ENCODE measurements around the gene ADH1B.

The ADH1B gene

GRCh38 chr4:99361899-99362275 is 40.7 kb upstream of the ADH1B start:
- peaks cover 4% of the 10 kb centered on the region for H3K9me3 ChIP-seq (ENCODE audit: insufficient read depth, low read depth, low read length)
- H3K18ac ChIP-seq (ENCODE audit: low read length): no peak overlapping the region
- H3K4ac ChIP-seq (ENCODE audit: low read depth, low read length): no peak overlapping the region
- no peak overlapping the region for H3K23ac ChIP-seq (ENCODE audit: low read length)
- no peak overlapping the region for H2BK5ac ChIP-seq (ENCODE audit: low read depth, low read length, poor library complexity)
- H3K27ac ChIP-seq (ENCODE audit: low read depth, low read length): no peak overlapping the region
- H3K79me1 ChIP-seq (ENCODE audit: low read length): no peaks in the 10 kb centered on the region
- H3K4me3 ChIP-seq (ENCODE audit: low read depth, low read length): no peak overlapping the region
- H3K36me3 ChIP-seq (ENCODE audit: control insufficient read depth in 1 of 2, insufficient read depth in 2 of 2, low read length in 2 of 2): no peaks in the 10 kb centered on the region
- H3K14ac ChIP-seq (ENCODE audit: low read length): no peak overlapping the region
- H4K12ac ChIP-seq (ENCODE audit: low read depth, low read length): no peak overlapping the region
- H3K27me3 ChIP-seq (ENCODE audit: insufficient read depth, low read length): no peaks in the 10 kb centered on the region
- no peak overlapping the region for H2BK12ac ChIP-seq (ENCODE audit: low read length)
- no peak overlapping the region for H3K4me2 ChIP-seq (ENCODE audit: low read length)
- H4K91ac ChIP-seq (ENCODE audit: low read depth, low read length): no peak overlapping the region
- H3K4me1 ChIP-seq (ENCODE audit: control insufficient read depth in 1 of 2, insufficient read depth in 2 of 2, low read length in 2 of 2): no peaks in the 10 kb centered on the region
- H3K9ac ChIP-seq (ENCODE audit: low read length): no peak overlapping the region
- H3K79me2 ChIP-seq (ENCODE audit: control insufficient read depth, insufficient read depth, low read length, poor library complexity): no peaks in the 10 kb centered on the region
- H4K8ac ChIP-seq (ENCODE audit: low read depth, low read length): no peak overlapping the region
- no peak for DNase-seq
- no peak overlapping the region for H2AK5ac ChIP-seq (ENCODE audit: low read length)
- H2BK120ac ChIP-seq (ENCODE audit: insufficient read depth, low read length, poor library complexity): no peak overlapping the region
- H2AFZ ChIP-seq (ENCODE audit: insufficient read depth, low read length, poor library complexity): no peak overlapping the region

- Histone ChIP-seq H3K27ac (ENCODE audit: low read depth, low read length) (no peak overlapping the region), H4K12ac (ENCODE audit: low read depth, low read length) (no peak overlapping the region), H3K79me1 (ENCODE audit: low read length) (no peaks in the 10 kb centered on the region), H2AFZ (ENCODE audit: insufficient read depth, low read length, poor library complexity) (no peak overlapping the region), H4K8ac (ENCODE audit: low read depth, low read length) (no peak overlapping the region), H2BK120ac (ENCODE audit: insufficient read depth, low read length, poor library complexity) (no peak overlapping the region), H3K79me2 (ENCODE audit: control insufficient read depth, insufficient read depth, low read length, poor library complexity) (no peaks in the 10 kb centered on the region), H3K9me3 (ENCODE audit: insufficient read depth, low read depth, low read length) (peaks cover 4% of the 10 kb centered on the region), H3K4ac (ENCODE audit: low read depth, low read length) (no peak overlapping the region), H2AK5ac (ENCODE audit: low read length) (no peak overlapping the region), H4K91ac (ENCODE audit: low read depth, low read length) (no peak overlapping the region), H2BK5ac (ENCODE audit: low read depth, low read length, poor library complexity) (no peak overlapping the region), H3K27me3 (ENCODE audit: insufficient read depth, low read length) (no peaks in the 10 kb centered on the region), H2BK12ac (ENCODE audit: low read length) (no peak overlapping the region), H3K4me1 (ENCODE audit: control insufficient read depth in 1 of 2, insufficient read depth in 2 of 2, low read length in 2 of 2) (no peaks in the 10 kb centered on the region), H3K4me3 (ENCODE audit: low read depth, low read length) (no peak overlapping the region), H3K4me2 (ENCODE audit: low read length) (no peak overlapping the region), H3K23ac (ENCODE audit: low read length) (no peak overlapping the region), H3K9ac (ENCODE audit: low read length) (no peak overlapping the region), H3K36me3 (ENCODE audit: control insufficient read depth in 1 of 2, insufficient read depth in 2 of 2, low read length in 2 of 2) (no peaks in the 10 kb centered on the region), H3K18ac (ENCODE audit: low read length) (no peak overlapping the region), H3K14ac (ENCODE audit: low read length) (no peak overlapping the region)
- DNase-seq: no peak
These were observed 40.2 kb upstream of the ADH1B start for GRCh38 chr4:99361268-99361898.

- H3K79me1 ChIP-seq (ENCODE audit: low read length): no peaks in the 10 kb centered on the region
- DNase-seq: no peak
- H4K8ac ChIP-seq (ENCODE audit: low read depth, low read length): no peak overlapping the region
- H3K4me1 ChIP-seq (ENCODE audit: control insufficient read depth in 1 of 2, insufficient read depth in 2 of 2, low read length in 2 of 2): no peaks in the 10 kb centered on the region
- no peak overlapping the region for H3K18ac ChIP-seq (ENCODE audit: low read length)
- H3K79me2 ChIP-seq (ENCODE audit: control insufficient read depth, insufficient read depth, low read length, poor library complexity): no peaks in the 10 kb centered on the region
- H4K12ac ChIP-seq (ENCODE audit: low read depth, low read length): no peak overlapping the region
- no peaks in the 10 kb centered on the region for H3K36me3 ChIP-seq (ENCODE audit: control insufficient read depth in 1 of 2, insufficient read depth in 2 of 2, low read length in 2 of 2)
- no peak overlapping the region for H3K23ac ChIP-seq (ENCODE audit: low read length)
- H3K4me3 ChIP-seq (ENCODE audit: low read depth, low read length): no peak overlapping the region
- no peak overlapping the region for H4K91ac ChIP-seq (ENCODE audit: low read depth, low read length)
- H3K4ac ChIP-seq (ENCODE audit: low read depth, low read length): no peak overlapping the region
- no CpG with 5 or more reads among the region's 27 CpGs for WGBS (ENCODE audit: extremely low coverage, insufficient coverage, insufficient read length)
- no peak overlapping the region for H3K14ac ChIP-seq (ENCODE audit: low read length)
- H2BK5ac ChIP-seq (ENCODE audit: low read depth, low read length, poor library complexity): no peak overlapping the region
- no peak overlapping the region for H2AK5ac ChIP-seq (ENCODE audit: low read length)
- no peak overlapping the region for H2AFZ ChIP-seq (ENCODE audit: insufficient read depth, low read length, poor library complexity)
- no peak overlapping the region for H2BK120ac ChIP-seq (ENCODE audit: insufficient read depth, low read length, poor library complexity)
- no peak overlapping the region for H3K9ac ChIP-seq (ENCODE audit: low read length)
- H2BK12ac ChIP-seq (ENCODE audit: low read length): no peak overlapping the region
- H3K9me3 ChIP-seq (ENCODE audit: insufficient read depth, low read depth, low read length): peaks cover 4% of the 10 kb centered on the region
- no peak overlapping the region for H3K4me2 ChIP-seq (ENCODE audit: low read length)
- no peak overlapping the region for H3K27ac ChIP-seq (ENCODE audit: low read depth, low read length)
- no peaks in the 10 kb centered on the region for H3K27me3 ChIP-seq (ENCODE audit: insufficient read depth, low read length)
These were observed 38.4 kb upstream of the ADH1B start for GRCh38 chr4:99359480-99360204.

- no peaks in the 10 kb centered on the region for H3K79me1 ChIP-seq (ENCODE audit: low read length)
- no peak overlapping the region for H3K27ac ChIP-seq (ENCODE audit: low read depth, low read length)
- WGBS (ENCODE audit: extremely low coverage, insufficient coverage, insufficient read length): no CpG with 5 or more reads among the region's 2 CpGs
- no peak overlapping the region for H4K91ac ChIP-seq (ENCODE audit: low read depth, low read length)
- no peak for DNase-seq
- H4K12ac ChIP-seq (ENCODE audit: low read depth, low read length): no peak overlapping the region
- H2BK5ac ChIP-seq (ENCODE audit: low read depth, low read length, poor library complexity): no peak overlapping the region
- H2BK120ac ChIP-seq (ENCODE audit: insufficient read depth, low read length, poor library complexity): no peak overlapping the region
- H3K14ac ChIP-seq (ENCODE audit: low read length): no peak overlapping the region
- H3K23ac ChIP-seq (ENCODE audit: low read length): no peak overlapping the region
- H3K79me2 ChIP-seq (ENCODE audit: control insufficient read depth, insufficient read depth, low read length, poor library complexity): no peaks in the 10 kb centered on the region
- no peak overlapping the region for H3K4me3 ChIP-seq (ENCODE audit: low read depth, low read length)
- no peaks in the 10 kb centered on the region for H3K4me1 ChIP-seq (ENCODE audit: control insufficient read depth in 1 of 2, insufficient read depth in 2 of 2, low read length in 2 of 2)
- H3K9ac ChIP-seq (ENCODE audit: low read length): no peak overlapping the region
- no peak overlapping the region for H4K8ac ChIP-seq (ENCODE audit: low read depth, low read length)
- no peak overlapping the region for H2AFZ ChIP-seq (ENCODE audit: insufficient read depth, low read length, poor library complexity)
- no peaks in the 10 kb centered on the region for H3K36me3 ChIP-seq (ENCODE audit: control insufficient read depth in 1 of 2, insufficient read depth in 2 of 2, low read length in 2 of 2)
- H3K4ac ChIP-seq (ENCODE audit: low read depth, low read length): no peak overlapping the region
- peaks cover 4% of the 10 kb centered on the region for H3K9me3 ChIP-seq (ENCODE audit: insufficient read depth, low read depth, low read length)
- H3K4me2 ChIP-seq (ENCODE audit: low read length): no peak overlapping the region
- no peak overlapping the region for H3K18ac ChIP-seq (ENCODE audit: low read length)
- H2BK12ac ChIP-seq (ENCODE audit: low read length): no peak overlapping the region
- H2AK5ac ChIP-seq (ENCODE audit: low read length): no peak overlapping the region
- H3K27me3 ChIP-seq (ENCODE audit: insufficient read depth, low read length): no peaks in the 10 kb centered on the region
These were observed 36.7 kb upstream of the ADH1B start for GRCh38 chr4:99357948-99358347.

Data from trophoblast cell (in vitro differentiated cells and primary cell).